ENCODE results near the gene PPP6C.

The PPP6C gene

DNA sequence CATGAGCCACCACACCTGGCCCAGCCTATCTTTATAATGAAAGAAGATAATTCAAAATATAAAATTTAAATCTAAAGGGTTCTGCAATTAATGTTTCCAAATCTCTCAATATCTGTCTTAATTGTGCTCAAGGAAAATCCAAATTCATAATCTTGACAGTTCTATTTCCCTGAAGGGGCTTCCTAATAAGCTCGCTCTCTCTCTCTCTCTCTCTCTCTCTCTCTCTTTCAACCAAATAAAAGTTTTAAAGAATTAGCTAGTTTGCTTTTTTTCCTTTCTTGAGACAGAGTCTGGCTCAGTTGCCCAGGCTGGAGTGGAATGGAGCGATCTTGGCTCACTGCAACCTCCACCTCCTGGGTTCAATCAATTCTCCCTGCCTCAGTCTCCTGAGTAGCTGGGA is 33.1 kb downstream of the PPP6C start:
- TF ChIP-seq, protein P1, sequence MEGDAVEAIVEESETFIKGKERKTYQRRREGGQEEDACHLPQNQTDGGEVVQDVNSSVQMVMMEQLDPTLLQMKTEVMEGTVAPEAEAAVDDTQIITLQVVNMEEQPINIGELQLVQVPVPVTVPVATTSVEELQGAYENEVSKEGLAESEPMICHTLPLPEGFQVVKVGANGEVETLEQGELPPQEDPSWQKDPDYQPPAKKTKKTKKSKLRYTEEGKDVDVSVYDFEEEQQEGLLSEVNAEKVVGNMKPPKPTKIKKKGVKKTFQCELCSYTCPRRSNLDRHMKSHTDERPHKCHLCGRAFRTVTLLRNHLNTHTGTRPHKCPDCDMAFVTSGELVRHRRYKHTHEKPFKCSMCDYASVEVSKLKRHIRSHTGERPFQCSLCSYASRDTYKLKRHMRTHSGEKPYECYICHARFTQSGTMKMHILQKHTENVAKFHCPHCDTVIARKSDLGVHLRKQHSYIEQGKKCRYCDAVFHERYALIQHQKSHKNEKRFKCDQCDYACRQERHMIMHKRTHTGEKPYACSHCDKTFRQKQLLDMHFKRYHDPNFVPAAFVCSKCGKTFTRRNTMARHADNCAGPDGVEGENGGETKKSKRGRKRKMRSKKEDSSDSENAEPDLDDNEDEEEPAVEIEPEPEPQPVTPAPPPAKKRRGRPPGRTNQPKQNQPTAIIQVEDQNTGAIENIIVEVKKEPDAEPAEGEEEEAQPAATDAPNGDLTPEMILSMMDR (IDR thresholded peaks at IDR 0.05; ENCODE audit: control insufficient read depth, insufficient read depth, low read depth, low read length, missing control alignments): no peak
- no peak overlapping the region for H3K4me3 ChIP-seq (ENCODE audit: control insufficient read depth, low read depth, low read length)
- no peak for DNase-seq (ENCODE audit: low read depth)

GRCh38 chr9:125153712-125154367 is 35.8 kb downstream of the PPP6C start:
- DNase-seq (ENCODE audit: low read depth): no peak
- TF ChIP-seq, protein P1 (IDR thresholded peaks at IDR 0.05; ENCODE audit: control insufficient read depth, insufficient read depth, low read depth, low read length, missing control alignments): no peak

GRCh38 chr9:125151730-125152129 is 37.9 kb downstream of the PPP6C start:
- no peak overlapping the region for H3K4me3 ChIP-seq (ENCODE audit: control insufficient read depth, low read depth, low read length)
- TF ChIP-seq, protein P1 (IDR thresholded peaks at IDR 0.05; ENCODE audit: control insufficient read depth, insufficient read depth, low read depth, low read length, missing control alignments): no peak
- DNase-seq (ENCODE audit: low read depth): no peak

More at GRCh38 chr9:125153712-125154367, 35.8 kb downstream of the PPP6C start:
- no peak overlapping the region for H3K4me3 ChIP-seq (ENCODE audit: control insufficient read depth, low read depth, low read length)

GRCh38 chr9:125150349-125151245 is 39.0 kb downstream of the PPP6C start:
- TF ChIP-seq, protein P1 (IDR thresholded peaks at IDR 0.05; ENCODE audit: control insufficient read depth, insufficient read depth, low read depth, low read length, missing control alignments): no peak
- DNase-seq (ENCODE audit: low read depth): no peak
- H3K4me3 ChIP-seq (ENCODE audit: control insufficient read depth, low read depth, low read length): no peak overlapping the region

- DNase-seq (ENCODE audit: low read depth): no peak
- TF ChIP-seq, protein P1 (IDR thresholded peaks at IDR 0.05; ENCODE audit: control insufficient read depth, insufficient read depth, low read depth, low read length, missing control alignments): no peak
Measured at GRCh38 chr9:125147401-125147951, 42.1 kb downstream of the PPP6C start.

DNA sequence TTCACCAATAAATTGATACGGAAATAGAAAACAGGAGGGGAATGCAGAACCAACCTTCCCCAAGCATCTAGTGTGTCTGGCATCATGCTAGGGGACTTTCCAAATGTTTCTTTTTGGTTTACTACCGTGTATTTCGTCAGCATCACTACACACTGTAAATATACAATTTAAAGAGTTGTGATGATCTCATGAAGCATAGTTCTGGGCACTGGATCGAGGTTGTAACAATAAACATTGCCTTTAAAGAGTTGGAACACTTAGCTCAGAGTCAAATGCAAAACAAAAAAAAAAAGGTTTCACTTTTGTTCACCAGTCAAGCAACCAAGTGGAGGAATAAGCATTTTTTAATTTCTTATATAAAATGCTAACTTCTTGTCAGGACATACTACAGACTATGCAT is 43.4 kb downstream of the PPP6C start:
- H3K4me3 ChIP-seq (ENCODE audit: control insufficient read depth, low read depth, low read length): no peak overlapping the region
- DNase-seq (ENCODE audit: low read depth): no peak
- TF ChIP-seq, protein P1 (IDR thresholded peaks at IDR 0.05; ENCODE audit: control insufficient read depth, insufficient read depth, low read depth, low read length, missing control alignments): no peak

More at GRCh38 chr9:125147401-125147951, 42.1 kb downstream of the PPP6C start:
- H3K4me3 ChIP-seq (ENCODE audit: control insufficient read depth, low read depth, low read length): no peak overlapping the region
